Measurements from ENCODE around the gene RSPO4.

DNA sequence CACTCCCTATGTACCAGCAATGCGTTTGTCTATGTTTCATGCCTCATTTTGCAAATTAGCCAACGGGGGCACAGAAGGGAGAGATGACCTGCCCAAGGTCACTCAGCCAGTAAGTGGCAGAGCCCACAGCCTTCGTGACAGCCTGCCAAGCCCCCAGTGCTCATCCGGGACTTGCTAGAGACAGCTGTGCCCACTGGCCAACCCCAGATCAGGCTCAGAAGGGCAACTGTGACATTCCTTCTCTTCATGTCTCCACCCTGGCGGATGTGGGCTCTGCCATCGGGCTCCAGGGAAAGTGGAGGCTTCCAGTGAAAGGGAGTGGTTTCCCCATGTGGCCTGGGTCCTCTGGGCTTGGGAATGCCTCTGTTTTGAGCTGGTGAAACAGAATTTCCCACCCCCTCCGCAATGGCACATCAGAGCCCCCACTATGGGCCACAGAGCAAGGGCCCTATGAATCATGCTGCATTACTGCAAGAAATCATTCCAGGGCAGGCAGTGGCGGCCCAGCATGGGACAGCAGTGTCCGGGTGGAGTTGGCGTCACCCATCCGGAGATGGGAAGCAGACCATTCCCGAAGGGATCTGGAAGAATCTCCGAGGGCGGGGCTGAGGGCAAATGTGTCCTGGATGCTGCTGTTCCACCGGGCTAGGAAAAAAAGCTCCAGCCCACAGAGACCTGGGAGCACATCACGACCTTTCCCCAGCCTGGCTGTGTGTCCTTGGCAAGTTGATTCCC is 9.1 kb downstream of the RSPO4 start:
- TF ChIP-seq CTCF (conservative IDR thresholded peaks at IDR 0.05; ENCODE audit: low read depth in 2 of 2) (no peak), EZH2 (IDR thresholded peaks at IDR 0.05; ENCODE audit: low read depth, unreplicated experiment) (no peak), POLR2AphosphoS5 (IDR thresholded peaks at IDR 0.05; ENCODE audit: low read depth) (no peak), REST (IDR thresholded peaks at IDR 0.05; ENCODE audit: unreplicated experiment) (no peak), CREB1 (CRISPR knock-in tag; IDR thresholded peaks at IDR 0.05; ENCODE audit: low read depth) (no peak), ZNF331 (CRISPR knock-in tag; IDR thresholded peaks at IDR 0.05; ENCODE audit: low read depth) (no peak), ZNF114 (CRISPR knock-in tag; IDR thresholded peaks at IDR 0.05) (no peak), EZH2phosphoT487 (IDR thresholded peaks at IDR 0.05; ENCODE audit: unreplicated experiment) (no peak)
- TF ChIP-seq, protein P1, sequence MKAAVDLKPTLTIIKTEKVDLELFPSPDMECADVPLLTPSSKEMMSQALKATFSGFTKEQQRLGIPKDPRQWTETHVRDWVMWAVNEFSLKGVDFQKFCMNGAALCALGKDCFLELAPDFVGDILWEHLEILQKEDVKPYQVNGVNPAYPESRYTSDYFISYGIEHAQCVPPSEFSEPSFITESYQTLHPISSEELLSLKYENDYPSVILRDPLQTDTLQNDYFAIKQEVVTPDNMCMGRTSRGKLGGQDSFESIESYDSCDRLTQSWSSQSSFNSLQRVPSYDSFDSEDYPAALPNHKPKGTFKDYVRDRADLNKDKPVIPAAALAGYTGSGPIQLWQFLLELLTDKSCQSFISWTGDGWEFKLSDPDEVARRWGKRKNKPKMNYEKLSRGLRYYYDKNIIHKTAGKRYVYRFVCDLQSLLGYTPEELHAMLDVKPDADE (IDR thresholded peaks at IDR 0.05) = no peak

Data from GM23338 (cell line).